NCI-H2196 (cell line): ENCODE measurements around the gene TTC21A.

Source experiments
- DNase-seq: peaks from one replicate; lab custom pipeline; 2025; ENCODE audit not compliant: unreplicated experiment; lab: John Stamatoyannopoulos, UW

TTC21A gene

DNA sequence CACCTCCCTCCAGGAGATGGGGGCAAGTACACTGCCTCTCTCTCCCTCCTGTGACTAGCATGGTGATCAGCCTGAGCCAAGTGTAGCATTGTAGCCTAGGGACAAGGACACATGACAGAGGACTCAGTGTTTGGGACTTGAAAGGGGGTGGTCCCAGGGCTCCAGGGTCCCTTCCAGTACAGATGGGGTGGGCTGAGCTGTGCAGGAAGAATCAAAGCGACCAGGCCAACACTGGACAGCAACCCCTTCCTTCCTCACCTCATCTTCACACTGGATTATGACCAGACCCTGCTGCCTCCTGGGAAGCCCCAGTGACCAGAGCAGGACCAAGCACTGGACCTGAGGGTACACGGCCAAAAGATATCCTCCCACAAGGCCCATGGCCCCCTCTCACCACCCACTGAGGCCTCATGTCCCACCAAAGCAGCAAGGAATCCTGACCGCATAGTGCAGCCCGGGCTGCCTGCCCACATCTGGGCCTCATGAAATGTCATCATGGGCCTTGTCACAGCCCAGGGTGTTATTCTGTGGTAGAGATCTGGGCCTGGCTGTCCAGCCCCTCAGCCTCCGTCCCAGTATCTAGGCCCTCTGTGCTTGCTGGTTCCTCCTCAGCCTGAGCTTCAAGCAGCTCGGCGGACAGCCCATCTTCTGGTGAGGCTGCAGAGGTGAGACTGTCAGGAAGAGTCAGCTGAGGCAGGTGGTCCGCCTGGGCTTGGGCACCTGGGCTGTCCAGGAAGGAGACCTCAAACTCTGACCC is 9.6 kb upstream of the TTC21A start:
- no peak for DNase-seq

DNA sequence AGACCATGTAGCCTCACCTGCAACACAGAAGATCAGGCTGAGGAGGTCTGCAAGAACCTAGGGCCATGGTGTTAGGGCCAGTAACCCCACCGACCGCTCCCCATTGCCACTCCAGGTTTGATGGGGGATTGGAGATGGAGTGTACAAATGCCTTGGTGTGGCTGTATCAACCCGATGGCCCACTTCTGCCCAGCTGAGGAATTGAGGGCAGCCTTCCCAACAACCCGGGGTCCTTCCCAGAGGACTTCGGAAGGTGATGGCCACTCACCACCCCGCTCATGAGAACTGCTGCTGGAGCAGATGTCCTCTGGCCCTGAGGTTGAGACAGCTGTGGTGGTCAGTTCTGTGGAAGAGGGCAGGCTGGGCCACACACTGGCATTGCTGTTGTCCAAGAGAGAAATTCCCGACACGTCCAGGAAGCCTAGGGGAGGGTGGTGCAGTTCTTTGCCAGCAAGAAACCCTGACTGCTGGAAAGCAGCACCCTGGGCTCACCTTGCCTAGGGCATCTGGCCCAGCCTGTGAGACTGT is 8.9 kb upstream of the TTC21A start:
- no peak for DNase-seq

DNA sequence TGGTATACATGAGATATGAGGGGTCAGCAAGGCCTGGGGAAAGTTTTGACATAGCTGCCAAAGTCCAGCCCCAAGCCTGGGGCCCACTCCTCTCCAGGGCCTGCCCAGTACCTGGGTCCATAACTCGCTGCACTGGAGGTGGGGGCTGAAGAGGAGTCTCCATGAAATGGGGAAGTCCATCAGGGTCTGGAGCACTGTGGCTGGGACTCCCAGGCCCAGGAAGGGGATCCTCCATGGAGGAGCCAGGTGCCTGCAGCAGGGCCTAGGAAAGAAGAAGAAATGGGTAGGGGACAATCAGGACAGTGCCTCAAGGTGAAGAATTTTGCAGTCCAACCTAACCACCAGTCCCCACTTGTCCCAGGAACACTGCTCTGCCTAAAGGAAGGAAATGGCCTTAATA is 8.2 kb upstream of the TTC21A start:
- DNase-seq, result no peak

DNA sequence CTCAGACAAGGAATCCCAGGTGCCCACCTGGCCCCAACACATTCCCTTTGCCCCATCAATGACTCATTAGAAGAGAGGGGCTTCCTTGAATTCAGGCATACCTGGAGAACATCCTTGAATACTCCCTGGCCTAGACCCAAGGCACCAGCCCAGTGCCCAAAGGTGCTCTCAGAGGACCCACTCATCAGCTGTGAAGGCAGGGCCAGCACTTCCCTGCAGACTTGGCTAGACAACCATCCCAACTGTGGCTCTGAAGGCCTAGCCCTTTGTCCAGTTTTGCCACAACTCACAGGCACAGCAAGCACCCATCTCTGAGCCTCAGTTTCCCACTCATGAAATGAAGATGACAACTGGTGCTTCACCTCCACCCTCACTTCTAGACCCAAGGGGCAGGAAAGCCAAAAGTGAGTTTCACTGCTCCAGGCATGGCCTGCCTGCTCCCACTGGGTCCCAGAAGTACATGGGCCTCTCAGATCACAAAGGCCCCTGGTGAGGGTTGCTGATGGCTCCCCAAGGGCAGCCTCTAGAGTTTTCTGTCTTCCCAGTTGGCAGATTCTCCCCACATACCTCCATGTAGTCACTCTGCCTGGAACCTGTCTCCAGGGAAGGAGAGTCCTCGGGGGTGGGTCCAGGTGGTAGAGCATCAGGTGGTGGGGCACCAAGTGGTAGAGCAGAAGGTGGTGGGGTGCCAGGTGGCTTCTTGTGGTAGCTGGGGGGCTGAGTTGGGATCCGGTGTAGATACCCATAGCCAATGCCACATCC is 7.6 kb upstream of the TTC21A start:
- no peak for DNase-seq

DNA sequence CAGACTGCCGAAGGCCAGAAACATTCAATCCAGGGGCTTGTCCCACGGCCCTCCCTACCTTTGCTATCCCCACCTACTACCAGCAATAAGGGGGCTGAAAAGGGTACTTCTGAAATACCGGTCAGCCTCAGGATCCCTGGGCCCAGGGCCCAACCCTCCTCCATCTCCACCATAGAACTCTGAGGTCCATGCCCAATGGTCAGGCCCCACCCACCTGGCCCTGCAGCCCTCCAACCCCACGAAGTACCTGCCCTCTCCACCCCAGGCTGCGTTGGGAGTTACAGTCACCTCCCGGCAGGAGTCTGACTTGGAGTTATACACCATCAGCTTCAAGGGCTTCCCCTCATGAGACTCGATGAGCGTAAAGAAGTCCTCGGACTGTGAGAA is 7.0 kb upstream of the TTC21A start:
- DNase-seq, result no peak

DNA sequence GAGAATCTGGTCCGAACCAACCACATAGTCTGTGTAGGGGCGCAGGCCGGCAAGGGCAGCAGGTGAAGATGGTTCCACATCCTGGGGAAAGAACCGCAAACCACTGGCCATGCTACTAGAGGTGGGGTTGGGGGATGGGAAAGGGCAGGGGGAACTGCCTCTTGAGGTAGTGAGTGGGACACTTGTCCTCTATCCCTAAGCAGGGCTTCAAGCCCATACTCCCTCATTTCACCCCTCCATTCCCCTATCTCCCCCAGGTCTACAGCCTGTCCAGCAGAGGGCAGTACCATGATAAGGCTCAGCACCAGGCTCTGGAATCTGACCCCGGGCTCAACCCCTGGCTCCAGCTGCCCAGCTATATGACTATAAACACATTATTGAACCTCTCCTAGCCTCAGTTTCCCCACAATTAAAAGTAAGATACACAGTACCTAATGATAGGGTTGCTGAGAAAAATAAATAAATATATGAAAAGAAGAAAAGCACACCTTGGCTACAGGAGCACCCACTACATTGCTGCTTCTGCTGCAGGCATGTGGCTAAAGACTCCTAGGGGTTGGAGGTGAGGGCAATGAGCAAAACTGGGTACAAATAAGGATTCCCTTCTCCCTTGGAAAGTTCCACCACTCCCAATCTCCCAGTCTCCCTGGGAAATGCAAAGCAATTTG is 6.3 kb upstream of the TTC21A start:
- DNase-seq, result no peak

DNA sequence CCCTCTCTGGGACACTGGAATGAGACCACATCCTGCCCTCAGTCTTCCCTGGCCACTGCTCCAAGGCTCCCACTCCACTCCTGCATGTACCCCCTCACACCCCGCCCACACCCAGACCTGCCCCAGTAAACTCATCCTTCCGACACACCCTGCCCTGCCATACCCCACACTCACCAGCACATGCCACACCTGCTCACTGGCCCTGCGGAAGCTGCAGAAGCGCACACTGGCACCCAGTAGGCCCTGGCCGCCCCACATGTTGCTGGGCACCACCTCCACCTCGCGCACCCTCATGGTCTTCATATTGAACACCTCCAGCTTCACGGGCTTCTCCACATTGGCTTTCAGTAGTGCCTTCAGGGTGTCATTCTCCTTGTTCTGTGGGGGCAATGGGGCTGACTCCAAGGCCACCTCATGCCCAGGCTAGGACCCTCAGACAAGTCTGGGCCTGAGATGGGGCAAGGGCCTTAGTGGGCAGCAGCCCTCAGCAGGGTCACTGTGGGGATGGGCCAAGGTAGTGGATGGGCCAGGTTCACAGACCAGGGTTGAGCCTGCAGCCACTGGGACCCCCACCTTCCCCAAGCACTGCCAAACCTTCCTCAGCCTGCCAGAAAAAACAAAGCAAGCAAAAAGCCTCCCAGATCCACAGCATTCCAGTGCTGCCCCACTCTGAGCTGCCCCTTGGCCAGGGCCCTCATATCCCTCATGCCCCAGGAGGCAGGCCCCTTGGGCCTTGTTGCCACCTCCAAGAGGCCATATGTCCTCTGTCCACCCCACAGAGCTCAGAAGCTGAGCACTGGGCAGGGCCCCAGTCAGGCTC is 4.8 kb upstream of the TTC21A start:
- no peak for DNase-seq

DNA sequence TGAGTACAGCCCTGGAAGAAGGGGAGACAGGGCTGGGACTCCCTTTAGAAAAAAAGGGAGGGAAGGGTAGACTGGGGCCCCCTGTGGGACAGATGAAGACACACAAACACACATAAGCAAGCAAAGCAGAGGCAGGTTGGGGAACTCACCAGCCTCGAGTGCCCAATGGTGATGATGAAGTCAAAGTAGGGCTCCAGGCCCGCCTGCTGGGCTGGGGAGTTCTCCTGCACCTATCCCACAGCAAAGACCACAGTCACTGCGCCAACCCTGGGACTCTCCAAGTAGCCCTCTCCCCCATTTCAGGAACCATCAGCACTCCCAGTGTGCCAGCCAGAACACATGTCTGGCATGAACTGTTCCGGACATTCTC is 4.2 kb upstream of the TTC21A start:
- no peak for DNase-seq

DNA sequence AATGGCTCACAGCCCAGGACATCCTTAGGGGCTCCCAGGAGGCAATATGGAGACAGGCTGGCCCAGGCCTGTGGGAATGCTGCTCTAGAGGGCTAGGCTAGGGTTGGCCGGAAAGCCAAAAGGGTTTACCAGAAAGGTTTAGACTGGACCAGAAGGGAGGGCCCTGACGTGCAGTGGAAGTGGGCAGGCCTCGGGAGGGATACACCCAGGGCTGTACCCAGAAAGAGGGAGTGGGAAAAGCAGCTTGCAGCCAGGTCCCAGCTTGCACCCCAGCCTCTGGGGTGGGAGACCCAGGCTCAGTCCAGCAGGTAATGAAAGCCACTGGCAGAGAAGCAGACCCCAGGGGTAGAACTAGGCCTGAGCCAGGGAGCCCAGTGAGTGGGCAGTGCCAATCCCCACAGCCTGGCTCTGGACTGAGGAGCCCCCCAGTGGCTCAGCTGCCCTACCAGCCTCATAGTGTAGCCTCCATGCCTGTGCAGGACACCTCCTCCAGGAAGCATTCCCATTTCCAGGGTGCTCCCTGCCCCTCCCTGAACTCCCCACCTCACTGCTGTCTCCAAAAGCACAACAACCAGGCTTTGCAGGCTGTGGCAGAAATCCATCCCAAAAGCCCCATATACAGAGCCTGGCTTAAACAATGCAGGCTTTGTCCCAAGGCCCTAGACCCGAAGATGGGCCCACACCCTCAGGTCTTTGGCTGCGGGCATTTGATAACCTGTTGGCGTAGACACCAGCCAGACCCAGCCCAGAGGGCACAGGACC is 3.5 kb upstream of the TTC21A start:
- DNase-seq, result no peak

DNA sequence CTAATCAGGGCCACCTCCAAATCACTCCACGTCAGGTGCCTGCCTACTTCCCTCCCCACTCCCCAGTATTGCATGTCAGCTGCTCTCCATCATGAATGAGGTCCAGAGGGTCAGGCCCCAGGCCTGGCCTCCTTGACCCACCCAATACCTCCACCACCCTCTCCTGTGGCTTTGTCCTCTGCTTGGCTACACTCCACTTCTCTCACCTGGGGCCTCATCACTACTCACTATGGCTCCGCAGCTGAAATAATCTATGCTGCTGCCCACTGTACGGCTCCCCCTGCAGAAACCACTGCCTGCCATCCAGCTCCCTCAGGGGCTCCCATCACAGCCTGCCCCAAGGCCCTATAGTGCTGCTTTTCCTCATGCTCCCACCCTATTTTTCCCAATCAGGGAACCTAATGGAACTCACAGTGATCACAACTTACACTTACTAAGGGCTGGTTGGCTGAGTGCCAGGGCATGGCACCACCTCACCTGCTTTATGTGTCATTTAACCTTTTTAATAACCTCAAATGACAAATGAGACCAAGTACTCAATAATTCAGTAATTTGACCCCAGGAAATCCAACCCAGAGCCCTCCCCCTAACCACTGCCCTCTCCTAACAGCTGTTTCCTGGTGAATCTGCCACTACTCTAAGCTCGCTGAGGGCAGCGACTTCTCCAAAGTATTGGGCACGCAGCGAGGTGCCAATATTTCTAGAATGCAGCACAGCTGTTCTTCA is 2.4 kb upstream of the TTC21A start:
- no peak for DNase-seq

DNA sequence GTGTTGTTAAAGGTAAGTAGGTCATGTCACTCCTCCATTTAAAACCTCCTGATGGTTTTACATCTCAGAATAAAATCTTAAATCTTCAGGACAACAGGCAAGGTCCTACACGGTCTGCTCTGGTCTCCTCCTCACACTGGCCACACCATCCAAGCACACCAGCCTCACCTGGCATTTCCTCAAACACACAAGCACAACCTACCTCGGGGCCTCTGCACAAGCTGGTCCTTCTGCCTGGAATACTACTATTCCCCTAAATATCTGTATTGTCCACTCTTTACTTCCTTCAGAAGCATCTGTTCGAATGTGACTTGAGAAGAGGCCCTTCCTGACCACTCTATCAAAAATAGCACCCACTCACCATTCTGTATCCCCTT is 1.8 kb upstream of the TTC21A start:
- DNase-seq, result no peak

DNA sequence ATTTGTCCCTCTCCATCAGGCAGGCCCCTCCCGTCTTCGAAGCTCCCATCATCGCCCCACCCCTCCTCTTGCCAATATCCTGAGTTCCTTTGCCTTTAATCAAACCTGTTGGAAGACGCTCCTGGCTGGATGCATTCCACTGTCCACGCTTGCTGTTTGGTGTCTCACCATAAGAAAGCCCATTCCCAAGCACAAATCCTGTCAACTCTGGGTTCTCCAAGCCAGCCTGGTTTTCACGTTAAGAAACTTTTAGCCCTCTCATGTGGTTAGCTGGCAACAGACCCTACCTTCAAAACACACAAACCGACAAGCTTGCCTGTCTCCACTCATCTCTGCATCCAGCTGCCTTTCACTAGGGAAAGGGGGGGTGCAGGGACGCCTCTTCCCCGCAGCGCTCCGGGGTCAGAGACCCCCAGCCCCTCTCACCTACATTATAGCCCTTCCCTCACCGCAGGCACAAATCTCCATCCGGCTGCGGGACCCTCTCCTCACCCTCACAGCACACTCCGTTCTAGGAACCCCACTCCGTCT is 1.1 kb upstream of the TTC21A start:
- DNase-seq, result no peak

DNA sequence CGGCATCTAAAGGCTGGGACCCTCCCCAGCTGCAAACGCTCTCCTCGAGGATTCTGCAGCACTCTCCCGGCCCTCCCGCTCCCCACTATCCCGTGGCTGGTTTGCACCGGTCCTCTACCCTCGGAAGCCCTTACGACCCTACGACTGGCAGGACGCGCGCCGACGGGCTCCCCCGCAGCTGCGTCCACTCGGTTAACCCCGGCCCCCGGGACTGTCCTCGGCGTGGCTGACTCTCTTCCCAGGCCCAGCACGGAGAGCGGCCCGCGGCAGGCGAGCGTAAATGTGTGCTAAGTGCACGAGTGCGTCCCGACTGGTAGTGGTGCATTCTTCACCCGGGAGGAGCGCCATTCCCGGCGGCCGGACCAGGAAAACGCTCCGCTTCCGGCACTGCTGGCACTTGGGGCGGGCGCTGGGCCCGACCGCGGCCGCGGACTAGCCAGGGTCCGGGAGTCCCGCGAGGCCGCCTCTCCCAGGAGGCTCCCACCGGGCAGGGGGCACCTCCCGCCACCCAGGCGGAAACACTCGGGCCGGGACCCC is 561 bp upstream of the TTC21A start:
- no peak for DNase-seq

DNA sequence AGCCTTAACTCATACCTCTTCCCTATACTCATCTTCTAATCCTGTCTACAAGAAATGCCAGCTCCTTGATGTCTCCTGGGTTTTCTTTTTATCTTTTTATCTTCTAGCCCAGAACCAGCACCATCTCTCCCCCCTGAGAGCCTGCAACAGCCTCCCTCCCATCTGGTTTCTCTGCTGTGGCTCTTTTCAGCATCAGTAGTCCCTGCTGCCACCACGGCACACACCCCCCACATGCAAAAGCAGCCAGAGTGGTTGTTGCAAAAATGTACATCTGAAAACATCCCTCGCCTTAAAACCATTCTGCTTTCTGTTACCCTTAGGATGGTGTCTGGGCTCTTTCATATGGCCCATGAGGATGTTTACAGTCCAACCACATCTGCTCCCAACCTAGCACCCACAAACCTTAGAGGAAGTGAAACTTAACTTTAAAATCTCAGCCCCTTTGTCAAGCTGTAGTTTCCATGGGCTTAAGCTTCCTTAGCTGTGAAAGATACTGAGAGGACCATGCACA is 775 bp downstream of the TTC21A start:
- no peak for DNase-seq

DNA sequence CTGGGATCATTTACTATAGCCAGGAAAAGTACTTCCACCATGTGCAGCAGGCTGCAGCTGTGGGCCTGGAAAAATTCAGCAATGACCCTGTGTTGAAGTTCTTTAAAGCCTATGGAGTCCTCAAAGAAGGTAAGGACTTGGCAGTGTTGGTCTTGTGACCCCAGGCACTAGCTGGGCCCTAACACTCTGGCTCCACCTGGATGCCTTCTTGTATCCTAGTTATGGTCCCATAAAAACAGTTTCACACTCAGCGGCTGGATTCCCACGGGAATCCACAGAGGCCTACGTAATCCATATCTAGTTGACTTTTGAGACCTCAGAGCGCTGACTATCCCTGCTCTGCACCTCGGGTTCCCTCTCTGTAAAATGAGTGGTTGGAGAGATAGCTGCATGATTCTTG is 1.6 kb downstream of the TTC21A start:
- no peak for DNase-seq

DNA sequence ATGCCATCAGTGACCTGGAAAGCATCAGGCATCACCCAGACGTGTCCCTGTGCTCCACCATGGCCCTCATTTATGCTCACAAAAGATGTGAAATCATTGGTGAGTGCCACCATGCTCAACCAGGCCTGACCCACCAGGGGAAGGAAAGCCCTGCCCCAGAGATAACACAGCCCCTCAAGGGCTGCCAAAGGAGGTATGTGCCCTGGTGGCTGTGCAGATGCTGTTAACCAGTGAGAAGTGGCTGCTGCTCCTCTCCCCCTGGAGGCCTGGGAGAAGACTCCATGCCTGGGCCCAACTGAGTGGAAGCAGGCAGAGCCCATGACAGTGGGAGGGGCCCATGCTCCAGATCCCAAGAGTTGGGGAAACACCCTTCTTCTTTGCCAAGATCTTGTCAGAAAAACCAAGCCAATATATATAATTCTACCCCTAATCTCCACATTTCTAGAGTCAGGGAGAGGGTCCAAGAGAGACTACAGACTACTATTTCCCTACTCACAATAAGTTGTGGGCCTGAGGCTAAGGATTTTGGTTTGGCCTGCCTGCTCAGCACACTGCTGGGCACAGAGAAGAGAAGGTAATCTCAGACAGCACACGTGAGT is 2.7 kb downstream of the TTC21A start:
- DNase-seq, result no peak

DNA sequence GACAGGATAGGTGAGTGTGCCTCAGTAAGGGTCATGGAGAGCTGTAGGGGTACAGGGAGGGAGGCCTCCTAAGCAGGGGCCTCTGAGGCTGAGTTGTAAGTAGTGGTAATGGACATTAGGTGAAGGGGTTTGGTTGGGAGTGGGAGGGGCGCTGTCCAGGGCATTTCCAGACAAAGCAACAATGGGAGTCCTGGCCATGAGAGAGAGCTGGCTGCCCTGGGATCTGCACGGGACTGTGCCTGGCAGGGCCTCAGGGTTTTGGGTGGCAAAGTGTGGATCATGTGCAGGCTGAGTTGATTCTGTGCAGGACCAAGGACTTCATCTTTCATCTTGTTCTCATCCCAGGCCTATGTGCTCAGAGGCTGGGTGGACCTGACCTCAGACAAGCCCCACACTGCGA is 4.6 kb downstream of the TTC21A start:
- no peak for DNase-seq

DNA sequence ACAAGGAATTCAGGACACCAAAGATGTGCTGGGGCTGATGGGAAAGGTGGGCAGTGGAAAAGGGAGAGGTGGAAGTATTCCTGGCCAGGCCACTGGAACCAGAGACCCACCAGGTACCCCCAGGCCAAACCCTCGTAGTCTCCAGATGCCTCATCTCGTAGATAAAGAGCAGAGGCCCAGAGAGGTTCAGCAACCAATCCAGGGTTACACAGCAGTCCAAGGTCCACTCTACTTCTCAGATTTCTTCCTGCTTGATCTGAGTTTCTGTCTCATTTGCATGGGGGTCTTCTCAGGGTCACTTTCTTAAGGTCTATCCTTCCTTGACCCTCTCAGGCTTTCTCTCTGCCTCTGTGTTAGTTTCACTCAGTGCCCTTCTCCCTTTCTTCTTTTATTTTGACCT is 5.1 kb downstream of the TTC21A start:
- no peak for DNase-seq

DNA sequence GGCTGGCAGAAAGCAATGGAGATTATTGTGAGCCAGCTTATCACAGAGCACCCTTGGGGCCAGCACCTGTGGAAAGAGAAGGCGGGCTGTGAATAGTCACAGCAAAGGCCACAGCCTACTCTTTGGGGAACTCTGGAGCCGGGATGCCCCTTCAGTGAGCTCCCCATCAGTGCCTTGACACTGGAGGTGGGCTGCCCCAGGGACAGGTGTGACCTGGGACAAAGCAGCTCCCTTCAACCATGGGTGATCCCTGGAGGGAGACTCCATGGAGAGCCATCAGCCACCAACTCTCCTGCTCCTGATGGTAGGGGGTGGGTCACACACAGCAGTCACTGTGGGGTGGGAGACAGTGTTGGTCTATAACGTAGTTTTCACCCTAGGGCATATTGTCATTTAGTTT is 5.8 kb downstream of the TTC21A start:
- no peak for DNase-seq
